ENCODE measurements around the gene TUBB.
A peak's percentile ranks its signal among the peaks of the same experiment; 100 is the strongest.
"Not testable (repeated sequence)": the region's sequence is repeated elsewhere in the genome, so short reads cannot be mapped to it uniquely, and the experiment has no call there.

The TUBB gene

GRCh38 chr6:30759575-30760239, 39.6 kb downstream of the TUBB start:
- DNase-seq (ENCODE audit: low read depth in 2 of 2), result no peak

DNA sequence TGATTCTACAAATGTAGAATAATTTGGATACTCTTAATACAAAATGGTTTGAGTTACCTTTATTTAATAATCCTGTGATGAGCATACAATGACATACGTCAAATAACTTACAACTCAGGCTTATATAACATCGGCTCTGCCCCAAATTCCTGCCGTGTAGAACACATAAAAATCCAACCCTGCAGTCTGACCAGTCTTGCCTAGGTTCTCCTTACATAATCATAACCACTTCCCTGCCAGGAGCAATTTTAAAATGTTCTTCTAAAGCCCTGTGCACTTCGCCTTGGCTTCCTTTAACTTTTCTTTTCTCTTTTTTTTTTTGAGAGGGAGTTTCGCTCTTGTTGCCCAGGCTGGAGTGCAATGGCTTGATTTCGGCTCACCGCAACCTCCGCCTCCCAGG, 40.4 kb downstream of the TUBB start:
- DNase-seq (ENCODE audit: low read depth in 2 of 2), result no peak

DNA sequence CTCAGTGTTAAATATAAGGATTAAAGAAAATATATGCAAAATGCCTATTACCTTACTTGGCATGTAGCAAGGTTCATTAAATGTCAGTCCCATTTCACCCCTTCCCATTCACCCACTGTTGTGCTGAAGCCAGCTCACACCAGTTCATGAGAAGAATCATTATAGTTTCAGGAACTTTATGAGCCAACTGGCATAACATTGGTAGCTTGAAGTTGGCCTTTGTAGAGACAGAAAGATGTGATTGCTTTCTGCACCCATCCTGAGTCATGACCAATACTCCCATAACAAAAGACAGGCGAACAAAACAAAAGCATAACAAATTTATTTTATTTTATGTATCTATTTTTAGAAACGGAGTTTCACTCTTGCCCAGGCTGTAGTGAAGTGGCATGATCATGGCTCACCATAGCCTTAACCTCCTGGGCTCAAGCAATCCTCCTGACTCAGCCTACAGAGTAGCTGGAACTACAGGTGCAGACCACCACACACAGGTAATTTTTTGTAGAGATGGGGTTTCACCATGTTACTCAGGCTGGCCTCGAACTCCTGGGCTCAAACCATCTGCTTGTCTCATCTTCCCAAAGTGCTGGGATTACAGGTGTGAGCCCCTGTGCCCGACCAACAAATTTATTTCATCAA, 41.8 kb downstream of the TUBB start:
- DNase-seq (ENCODE audit: low read depth in 2 of 2), result no peak

DNA sequence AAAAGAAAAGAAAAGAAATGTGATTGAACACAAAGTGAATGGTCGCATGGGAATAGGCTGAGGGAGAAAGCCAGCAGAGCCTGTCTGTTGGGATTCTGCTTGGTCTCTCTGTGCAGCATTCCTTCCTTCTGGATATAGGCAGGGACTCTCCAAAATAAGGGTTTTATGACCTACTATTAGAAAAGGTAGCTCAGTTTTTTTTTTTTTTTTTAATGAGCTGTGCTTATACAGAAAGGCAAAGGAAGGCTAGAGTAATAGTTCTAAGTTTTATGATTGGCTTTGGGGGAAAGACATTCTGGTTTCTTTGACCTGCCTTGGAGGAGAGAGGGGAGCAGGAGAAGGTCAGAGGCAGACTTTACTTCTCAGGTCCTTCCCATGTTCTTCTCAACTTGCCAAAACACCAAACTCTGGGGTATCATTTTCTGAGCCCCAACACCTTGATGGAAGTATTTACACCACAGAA, 43.0 kb downstream of the TUBB start:
- DNase-seq (ENCODE audit: low read depth in 2 of 2), result no peak

- no peak for DNase-seq (ENCODE audit: low read depth in 2 of 2)
Measured at GRCh38 chr6:30763618-30764489, 43.7 kb downstream of the TUBB start.

GRCh38 chr6:30764490-30765043, 44.4 kb downstream of the TUBB start:
- DNase-seq (ENCODE audit: low read depth in 2 of 2), result not testable (repeated sequence)

DNA sequence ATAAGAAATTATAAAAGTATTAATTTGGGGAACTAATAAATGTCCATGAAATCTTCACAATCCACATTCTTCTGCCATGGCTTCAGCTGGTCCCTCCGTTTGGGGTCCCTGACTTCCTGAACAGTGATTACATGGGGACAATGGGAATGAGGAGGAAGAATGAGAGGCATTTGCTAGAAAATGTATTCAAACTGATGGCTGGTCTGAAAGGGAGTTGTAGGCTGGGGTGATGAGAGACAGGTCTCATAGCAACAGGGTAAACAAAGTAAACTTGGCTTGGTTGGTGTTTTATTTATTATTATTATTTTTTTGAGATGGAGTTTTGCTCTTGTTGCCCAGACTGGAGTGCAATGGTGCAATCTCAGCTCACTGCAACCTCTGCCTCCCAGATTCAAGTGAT, 45.3 kb downstream of the TUBB start:
- not testable (repeated sequence) for DNase-seq (ENCODE audit: low read depth in 2 of 2)

GRCh38 chr6:30766461-30767157, 46.5 kb downstream of the TUBB start:
- no peak for DNase-seq (ENCODE audit: low read depth in 2 of 2)

DNA sequence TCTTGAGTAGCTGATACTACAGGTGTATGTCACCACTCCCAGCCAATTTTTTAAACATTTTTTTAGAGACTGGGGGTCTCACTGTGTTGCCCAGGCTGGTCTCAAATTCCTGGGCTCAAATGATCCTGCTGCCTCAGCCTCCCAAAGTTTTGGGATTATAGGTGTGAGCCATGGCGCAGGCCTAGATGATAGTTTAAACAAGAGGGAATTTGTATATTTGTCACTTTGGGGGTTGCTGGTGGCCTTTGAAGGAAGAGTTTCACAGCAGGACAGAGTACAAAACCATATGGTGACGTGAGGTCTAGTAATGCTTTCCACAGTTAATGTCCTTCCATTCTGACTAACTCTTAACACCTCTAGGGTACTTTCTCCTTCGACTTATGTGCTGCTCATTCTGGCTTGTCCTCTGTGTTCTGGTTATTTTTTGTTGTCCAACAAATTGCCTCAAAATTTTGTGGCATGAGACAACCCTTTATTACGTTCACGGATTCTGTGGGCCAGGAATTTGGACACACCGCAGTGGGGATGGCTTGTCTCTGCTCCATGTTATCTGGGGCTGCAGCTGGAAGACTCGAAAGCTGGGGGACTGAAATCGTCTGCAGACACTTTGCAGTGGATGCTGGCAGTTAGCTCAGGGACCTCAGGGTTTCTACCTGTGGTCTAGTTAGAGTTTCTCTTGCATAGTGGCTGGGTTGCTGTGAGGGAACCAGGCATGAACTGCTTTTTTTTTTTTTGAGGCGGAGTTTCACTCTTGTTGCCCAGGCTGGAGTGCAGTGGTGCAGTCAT, 47.2 kb downstream of the TUBB start:
- no peak for DNase-seq (ENCODE audit: low read depth in 2 of 2)

- no peak for DNase-seq (ENCODE audit: low read depth in 2 of 2)
Measured at GRCh38 chr6:30767944-30768301, 47.8 kb downstream of the TUBB start.

DNA sequence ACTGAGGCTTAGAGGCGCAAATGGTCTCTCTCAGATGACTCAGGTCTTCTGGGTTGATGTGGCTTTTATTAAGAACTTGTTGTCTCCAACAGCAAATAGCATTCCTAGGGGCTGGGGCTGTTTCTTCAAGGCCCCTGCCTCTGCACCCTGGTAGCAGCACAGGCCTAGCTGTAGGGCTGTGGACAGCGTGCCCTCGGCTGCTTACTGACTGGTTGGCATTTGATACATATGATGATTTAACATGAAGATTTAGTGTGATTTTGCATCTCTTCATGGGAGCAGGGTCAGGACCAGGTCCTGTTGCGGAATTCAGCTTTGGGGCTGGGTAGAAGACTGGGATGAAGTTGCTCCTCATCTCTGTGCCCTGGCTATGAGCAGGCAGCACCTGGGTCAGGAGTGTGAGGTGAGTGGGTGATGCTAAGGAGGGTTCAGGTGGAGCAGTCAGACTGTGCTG, 48.5 kb downstream of the TUBB start:
- DNase-seq (ENCODE audit: low read depth in 2 of 2), result no peak

- peak; percentile 65 to 86 for DNase-seq (ENCODE audit: low read depth in 2 of 2)
Measured at GRCh38 chr6:30769088-30769852, 49.1 kb downstream of the TUBB start.

- no peak for DNase-seq (ENCODE audit: low read depth in 2 of 2)
Measured at GRCh38 chr6:30769853-30770524, 49.8 kb downstream of the TUBB start.

DNA sequence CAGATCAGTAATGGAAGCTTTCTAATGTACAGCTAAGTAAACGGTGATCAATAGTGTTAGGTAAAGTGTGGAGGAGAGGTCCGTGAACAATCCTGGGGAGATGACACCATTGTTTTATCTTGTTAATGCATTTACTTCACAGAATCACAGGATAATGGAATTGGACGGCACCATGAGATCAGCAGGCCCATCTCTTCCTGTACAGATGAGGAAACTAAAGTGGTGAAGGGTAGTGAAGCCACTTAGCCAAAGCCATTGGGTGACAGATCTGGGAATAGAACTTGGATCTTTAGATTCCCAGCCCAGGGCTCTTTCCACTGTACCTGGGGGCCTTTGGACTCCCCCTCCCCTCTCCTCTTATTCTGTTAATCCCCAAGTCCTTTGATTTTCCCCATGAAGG, 50.4 kb downstream of the TUBB start:
- no peak for DNase-seq (ENCODE audit: low read depth in 2 of 2)

GRCh38 chr6:30774701-30775100, 54.5 kb downstream of the TUBB start:
- DNase-seq (ENCODE audit: low read depth in 2 of 2), result no peak
